Posterior cingulate gyrus (tissue), 11 donors: Measurements from ENCODE around the gene NEK4.
"Not testable (repeated sequence)": the region's sequence is repeated elsewhere in the genome, so short reads cannot be mapped to it uniquely, and the experiment has no call there.

ENCODE experiments used
- DNase-seq, 10 donors: peaks; one replicate each; pipeline versions ENCODE4 v3.0.0 to v3.0.0-alpha.2; 2020 to 2021; ENCODE audit warnings: mixed read lengths in 3 of 10
- intact Hi-C: fragments of 100-400 bp; cut with DNase I; formaldehyde crosslinking; loops from one replicate; pipeline ENCODE4 v1.15.1; 2023

Gene NEK4

DNA sequence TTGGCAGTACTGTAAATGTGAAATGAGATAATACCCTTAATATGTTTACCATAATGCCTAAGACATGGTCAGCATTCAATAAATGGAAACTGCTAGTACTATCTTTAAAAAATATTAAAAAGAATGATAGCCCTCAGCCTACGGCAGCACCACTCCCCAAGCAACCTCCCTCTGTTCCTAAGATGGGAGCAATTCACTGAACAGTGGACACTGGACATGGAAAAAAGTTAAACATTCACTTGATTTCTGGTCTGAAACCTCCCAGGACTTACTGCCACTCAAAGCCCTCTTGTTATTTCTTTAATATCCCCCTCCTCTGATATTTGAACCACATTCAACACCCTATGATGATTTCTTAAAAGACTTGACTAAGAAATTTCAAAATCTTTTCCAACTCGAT lies 27.0 kb downstream of the NEK4 start:
- intact Hi-C loops = loop anchor here (5.0 kb wide), 1 partner anchor 329 kb away; no protein-coding TSS in a partner anchor
- no peak for DNase-seq

DNA sequence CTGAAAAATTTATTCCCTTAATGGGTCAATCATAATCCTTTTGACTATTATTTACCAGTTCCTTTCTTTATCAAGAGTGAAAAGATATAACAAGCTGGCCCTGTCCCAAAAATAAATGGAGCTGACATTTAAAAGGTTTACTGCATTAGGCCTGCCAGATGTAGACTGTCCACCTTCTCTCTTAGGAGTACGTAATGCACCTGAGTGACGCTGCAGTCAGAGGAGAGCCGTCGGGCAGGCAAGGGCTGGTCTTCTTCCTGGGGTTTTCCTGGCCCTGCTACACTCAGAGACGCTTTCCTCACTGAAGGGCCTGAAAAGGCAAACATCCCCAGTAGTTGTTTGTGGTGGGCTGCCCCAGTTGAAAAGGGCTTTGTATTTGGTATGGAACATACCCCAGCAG lies 27.6 kb downstream of the NEK4 start:
- DNase-seq = no peak
- intact Hi-C loops = loop anchor here (5.0 kb wide), 1 partner anchor 329 kb away; no protein-coding TSS in a partner anchor

DNA sequence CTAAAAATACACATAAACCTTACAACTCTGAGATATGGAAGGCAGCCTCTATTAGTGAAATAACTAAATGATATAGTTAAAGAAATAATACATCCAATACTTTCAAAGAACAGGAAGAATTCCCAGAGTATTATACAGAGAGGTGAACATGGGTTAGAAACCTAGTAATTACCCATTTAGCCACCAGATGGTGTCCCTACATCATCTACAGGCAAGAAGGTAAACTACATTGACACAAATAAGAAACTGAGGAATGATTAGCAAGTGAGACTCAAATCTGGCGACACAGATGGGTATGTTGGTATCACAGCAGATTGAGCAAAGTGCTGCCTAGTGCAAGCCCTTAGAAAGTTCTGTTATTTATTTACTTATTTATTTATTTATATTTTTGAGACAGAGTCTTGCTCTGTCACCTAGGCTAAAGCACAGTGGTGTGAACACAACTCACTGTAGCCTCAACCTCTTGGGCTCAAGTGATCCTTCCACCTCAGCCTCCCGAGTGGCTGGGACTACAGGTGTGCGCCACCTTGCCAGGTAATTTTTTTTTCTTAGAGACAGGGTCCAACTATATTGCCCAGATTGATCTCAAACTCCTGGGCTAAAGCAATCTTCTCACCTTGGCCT lies 28.2 kb downstream of the NEK4 start:
- intact Hi-C loops = loop anchor here (5.0 kb wide), 1 partner anchor 330 kb away; no protein-coding TSS in a partner anchor
- DNase-seq = no peak

DNA sequence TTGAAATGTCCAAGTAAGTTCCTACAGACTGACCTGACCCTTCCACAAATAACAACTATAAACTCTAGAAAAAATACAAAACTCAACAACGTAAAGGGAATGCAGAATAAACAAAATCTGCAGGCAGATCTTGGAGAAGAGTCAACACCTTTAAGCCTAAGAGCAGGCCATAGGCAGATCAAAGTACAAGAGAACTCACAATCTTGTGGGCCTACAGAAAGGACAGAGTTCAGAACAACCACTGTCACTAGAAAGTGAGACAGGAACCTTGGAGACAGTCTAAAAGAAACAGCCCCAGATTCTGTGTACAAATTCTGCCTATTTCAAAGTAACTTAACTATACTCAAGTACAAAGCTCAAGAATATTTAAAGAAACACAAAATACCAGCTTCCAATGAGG lies 31.0 kb downstream of the NEK4 start:
- DNase-seq = no peak
- intact Hi-C loops = loop anchor here (5.0 kb wide), 1 partner anchor 333 kb away; no protein-coding TSS in a partner anchor

DNA sequence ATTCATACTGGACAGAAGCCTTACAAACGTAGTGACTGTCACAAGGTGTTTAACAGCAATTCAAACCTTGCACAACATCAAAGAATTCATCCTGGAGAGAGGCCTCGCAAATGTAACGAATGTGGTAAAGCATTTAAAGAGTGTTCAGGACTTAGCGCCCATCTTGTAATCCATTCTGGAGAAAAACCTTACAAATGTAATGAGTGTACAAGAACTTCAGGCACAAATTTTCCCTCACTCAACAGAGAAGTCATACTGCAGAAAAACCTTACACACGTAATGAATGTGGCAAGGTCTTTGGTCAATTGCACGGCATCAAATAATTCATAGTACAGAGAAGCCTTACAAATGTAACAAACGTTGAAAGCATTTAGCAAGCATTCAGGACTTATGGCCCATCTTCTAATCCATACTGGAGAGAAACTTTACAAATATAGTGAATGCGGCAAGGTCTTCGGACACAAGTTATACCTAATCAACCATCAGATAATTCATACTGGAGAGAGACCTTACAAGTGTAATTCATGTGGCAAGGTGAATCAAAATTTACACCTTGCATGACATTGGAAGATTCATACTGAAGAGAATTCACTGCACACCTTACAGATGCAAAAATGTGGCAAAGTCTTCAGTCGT lies 37.4 kb downstream of the NEK4 start:
- intact Hi-C loops = no loop called here
- no peak for DNase-seq

DNA sequence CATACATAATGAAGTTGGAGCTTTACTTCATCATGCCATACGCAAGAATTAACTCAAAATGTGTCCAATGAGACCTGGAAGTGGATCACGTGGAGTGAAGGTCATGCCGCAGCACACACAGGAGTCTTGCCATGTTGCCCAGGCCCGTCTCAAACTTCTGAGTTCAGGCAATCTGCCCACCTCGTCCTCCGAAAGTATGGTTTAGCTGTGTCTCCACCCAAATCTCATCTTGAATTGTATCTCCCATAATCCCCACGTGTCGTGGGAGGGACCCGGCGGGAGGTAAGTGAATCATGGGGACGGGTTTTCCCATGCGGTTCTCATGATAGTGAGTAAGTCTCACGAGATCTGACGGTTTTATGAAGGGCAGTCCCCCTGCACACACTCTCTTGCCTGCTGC lies 39.1 kb downstream of the NEK4 start:
- intact Hi-C loops = no loop called here
- peak in 1 of 10 donors; percentile 37 for DNase-seq

DNA sequence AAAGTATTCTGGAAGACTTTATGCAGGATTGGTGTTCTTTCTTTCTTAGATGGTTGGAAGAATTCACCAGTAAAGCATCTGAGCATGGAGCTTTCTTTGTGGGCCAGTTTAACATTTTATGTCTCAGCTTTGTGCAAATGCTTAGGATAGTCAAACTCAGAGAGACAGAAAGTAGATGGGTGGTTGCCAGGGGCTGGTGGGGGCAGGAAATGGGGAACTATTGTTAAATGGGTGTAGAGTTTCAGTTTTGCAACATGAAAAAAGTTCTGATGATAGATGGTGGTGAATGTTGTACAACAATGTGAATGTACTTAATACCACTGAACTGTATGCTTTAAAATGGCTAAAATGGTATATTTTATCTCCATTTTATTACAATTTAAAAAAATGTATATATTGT lies 40.1 kb downstream of the NEK4 start:
- intact Hi-C loops = no loop called here
- DNase-seq = no peak

DNA sequence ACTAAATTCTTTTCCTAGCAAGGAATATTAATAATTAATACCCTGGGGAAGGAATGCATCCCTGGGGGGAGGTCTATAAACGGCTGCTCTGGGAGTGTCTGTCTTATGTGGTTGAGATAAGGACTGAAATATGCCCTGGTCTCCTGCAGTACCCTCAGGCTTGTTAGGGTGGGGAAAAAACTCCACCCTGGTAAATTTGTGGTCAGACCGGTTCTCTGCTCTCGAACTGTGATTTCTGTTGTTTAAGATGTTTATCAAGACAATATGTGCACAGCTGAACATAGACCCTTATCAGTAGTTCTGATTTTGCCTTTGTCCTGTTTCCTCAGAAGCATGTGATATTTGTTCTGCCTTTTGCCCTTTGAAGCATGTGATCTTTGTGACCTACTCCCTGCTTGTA lies 42.0 kb downstream of the NEK4 start:
- intact Hi-C loops = not testable (repeated sequence)

DNA sequence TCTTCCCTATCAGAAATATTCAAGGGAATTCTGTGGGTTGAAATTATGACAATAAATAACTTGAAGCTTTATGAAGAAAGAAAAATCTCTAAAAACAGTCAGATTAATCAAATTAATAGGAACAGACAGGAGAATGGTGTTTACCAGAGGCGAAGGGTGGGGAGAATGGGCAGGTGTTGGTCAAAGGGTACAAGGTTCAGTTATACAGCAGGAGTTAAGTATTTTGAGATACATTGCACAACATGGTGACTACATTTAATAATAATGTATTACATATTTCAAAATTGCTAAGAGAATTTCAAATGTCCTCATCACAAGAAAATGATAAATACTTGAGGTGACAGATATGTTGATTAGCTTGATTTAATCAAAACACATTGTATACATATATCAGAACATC lies 46.2 kb downstream of the NEK4 start:
- intact Hi-C loops = no loop called here
- no peak for DNase-seq

More for the DNA sequence above, 42.0 kb downstream of the NEK4 start:
- not testable (repeated sequence) for DNase-seq

DNA sequence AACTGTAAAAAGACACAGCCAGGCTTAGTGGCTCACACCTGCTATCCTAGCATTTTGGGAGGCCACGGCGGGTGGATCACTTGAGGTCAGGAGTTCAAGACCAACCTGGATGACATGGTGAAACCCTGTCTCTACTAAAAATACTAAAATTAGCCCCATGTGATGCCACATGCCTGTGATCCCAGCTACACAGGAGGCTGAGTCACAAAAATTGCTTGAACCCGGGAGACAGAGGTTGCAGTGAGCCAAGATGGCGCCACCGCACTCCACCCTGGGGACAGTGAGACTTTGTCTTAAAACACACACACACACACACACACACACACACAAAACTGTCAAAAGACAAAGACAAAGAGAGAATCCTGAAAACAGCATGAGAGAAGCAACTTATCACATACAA lies 46.8 kb downstream of the NEK4 start:
- intact Hi-C loops = no loop called here
- DNase-seq = no peak

DNA sequence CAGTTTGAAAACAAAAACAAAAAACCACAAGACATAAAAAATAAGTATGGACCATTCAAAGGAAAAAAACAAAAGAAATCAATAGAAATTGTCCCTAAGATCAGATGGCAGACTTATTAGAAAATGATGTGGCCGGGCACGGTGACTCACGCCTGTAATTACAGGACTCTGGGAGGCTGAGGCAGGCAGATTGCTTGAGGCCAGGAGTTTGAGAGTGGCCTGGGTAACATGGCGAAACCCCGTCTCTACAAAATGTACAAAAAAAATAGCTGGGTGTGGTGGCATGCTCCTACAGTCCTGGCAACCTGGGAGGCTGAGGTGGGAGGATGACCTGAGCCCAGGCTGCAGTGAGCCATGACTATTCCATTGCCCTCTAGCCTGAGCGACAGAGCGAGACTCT lies 48.2 kb downstream of the NEK4 start:
- no peak for DNase-seq
- intact Hi-C loops = no loop called here

DNA sequence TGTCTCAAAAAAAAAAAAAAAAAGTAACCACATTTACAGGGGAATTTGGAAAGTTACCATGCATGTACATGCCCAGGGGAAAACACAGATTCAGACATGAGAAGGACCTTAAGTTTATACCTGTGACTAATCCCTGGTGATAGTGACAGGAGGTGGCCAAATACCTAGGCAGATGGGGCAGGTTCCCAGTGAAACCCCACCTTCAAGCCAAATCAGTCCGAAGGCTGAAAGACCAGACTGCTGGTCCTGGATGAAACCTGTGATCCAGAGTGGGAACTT lies 49.1 kb downstream of the NEK4 start:
- intact Hi-C loops = no loop called here
- DNase-seq = no peak

DNA sequence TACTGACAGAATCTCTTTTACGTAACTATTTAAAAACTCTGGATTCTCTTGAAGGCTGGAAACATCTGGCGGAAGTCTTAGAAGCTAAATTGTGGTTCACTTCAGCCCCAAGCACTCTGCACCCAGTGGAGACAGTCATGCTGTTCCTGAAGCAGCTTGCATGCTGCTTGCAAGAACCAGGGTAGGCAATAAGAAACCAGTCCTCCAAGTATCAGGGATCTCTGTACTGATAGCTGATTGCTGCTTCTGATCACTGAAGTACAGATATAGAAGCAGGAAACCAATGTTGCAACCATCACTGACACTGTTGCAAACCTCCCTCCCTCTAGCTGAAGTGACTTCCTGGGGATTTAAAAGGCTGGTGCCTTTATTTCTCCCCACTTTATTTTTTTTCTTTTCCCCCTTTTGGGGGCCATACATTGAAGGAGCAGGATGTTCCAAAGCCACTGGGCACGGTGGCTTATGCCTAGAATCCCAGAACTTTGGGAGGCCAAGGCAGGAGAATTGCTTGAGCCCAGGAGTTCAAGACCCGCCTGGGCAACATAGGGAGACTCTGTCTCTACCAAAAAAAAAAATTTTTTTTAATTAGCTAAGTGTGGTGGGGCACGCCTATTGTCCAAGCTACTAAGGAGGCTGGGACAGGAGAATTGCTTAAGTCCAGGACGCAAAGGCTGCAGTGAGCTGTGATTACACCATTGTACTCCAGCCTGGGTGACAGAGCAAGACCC lies 49.6 kb downstream of the NEK4 start:
- intact Hi-C loops = no loop called here
- no peak for DNase-seq

DNA sequence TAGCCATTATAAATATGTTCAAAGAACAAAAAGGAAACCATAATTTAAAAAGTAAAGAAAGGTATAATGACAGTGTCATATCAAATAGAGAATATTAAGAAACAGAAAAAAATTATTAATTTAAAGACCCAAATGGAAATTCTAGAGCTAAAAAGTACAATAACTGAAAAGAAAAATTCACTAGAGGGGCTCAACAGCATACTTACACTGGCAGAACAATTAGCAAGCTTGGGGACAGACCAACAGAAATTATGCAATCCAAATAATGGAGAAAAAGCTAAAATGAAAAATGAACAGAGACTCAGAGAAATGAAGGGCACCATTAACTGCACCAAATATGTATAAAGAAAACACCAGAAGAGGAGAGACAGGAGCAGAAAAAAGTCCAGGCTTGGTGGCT lies 51.1 kb downstream of the NEK4 start:
- intact Hi-C loops = no loop called here
- DNase-seq = no peak

DNA sequence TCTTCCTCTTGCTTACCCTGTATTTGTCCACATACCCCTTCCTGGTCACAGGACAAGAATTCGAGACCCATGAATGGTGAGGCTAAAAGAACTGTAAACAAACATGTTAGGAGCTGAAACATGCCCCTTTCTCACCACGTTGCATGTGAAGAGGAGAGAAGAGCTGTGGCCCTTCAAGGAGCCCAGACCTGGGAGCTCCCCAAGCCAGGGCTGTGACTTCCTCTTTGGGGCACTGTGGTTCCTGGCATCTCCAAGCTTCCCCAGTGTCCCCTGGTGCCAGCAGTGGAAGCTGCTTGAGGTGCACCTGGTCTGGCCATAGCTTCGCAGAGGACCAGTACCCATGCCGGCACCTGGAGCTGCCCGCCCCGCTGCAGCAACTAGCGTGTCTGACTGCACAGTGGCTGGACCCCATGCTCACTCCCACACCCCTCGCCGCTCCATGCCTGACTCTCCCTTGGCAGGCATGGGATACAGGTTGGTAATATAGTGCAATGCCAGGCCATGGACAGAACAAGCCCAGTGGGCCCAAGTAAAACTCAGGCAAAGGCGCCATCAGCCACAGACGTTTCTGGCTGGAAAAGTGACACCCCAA lies 54.9 kb downstream of the NEK4 start:
- intact Hi-C loops = no loop called here
- peak in 1 of 10 donors; percentile 47 for DNase-seq

DNA sequence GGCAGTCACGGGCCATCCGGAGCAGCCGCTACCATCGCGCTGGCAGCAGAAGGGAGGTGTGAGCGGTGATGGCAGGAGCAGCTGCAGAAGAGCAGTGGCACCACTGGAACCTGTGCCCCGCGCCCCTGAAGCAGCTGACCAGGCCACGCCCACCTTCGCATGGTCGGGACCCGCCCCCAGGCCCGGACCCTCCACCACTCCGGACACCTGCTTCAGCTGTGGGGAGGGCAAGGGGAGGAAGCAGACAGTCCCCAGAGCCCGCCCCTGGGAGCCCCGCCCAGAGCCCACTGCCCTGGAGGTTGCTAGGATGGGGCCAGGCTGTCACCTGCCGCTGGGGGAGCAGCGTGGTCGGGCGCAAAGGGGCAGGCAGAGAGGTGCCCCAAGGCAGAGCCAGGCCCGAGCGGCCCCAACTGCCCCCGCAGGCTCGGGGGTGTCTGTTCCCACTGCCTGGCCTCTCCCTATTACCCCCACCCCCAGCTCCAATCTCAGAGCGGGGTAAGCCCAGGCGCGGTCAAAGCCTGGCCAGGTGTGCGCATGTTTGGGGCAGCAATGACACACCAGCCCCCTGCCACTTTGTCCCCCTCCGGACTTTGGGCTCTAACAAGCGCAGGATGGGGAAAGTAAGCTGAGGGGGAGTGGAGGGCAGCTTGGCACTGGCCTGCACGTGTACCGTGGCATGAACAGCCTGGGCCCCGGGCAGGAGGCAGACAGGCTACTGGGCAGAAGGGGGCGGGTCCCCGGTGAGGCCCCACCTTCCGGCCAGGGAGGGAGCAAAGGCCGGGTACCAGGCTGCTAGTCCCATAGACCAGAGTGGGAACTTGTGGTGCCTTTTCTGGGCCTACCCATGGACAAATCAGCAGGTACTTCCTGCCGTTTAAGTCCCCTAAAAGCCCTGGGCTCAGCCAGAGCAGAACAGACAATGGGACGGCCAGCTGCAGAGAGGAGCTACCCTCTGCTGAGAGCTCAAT lies 56.1 kb downstream of the NEK4 start:
- intact Hi-C loops = no loop called here

DNA sequence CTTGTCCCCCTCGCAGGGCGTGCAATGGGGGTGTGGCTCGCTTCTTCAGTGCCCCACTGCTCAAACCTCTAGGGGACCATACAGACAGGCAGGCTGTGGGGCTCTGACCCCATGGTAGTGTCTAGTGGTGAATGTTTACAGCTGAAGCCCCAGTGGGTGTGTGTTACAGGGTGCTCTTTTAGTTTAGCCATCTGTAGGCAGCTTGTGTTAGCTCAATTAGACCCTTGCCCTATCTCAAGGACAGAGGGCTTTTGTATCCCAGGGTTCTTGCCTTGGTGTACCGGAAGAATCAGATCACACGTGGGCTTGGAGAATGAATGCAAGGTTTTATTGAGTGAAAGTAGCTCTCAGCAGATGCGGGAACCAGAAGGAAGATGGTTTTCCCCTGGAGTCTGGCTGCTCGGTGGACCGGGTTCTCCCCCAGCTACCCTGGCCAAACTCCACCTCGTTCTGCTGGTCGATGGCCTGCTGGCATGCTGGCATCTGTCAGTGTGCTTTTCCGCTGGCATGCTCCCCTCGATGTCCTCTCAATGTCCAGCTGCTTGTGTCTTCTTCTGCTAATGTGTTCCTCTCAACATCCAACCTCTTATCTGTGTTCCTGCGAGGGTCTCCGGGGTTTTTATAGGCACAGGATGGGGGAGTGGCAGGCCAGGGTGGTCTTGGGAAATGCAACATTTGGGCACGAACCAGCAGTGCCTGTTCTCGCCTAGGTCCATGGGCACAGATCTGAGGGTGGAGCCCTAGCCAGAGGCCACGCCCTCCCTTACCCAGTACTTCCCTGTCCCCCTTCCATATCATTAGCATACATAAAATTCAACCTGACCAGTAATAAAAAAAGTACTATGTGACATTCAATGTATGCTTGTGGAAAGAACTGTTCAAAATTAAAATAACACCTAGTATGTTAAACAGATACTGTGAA lies 58.2 kb downstream of the NEK4 start:
- intact Hi-C loops = no loop called here
- DNase-seq = peak in 1 of 10 donors; percentile 73

More for the DNA sequence above, 56.1 kb downstream of the NEK4 start:
- peak in 2 of 10 donors; percentile 79 to 85 for DNase-seq

DNA sequence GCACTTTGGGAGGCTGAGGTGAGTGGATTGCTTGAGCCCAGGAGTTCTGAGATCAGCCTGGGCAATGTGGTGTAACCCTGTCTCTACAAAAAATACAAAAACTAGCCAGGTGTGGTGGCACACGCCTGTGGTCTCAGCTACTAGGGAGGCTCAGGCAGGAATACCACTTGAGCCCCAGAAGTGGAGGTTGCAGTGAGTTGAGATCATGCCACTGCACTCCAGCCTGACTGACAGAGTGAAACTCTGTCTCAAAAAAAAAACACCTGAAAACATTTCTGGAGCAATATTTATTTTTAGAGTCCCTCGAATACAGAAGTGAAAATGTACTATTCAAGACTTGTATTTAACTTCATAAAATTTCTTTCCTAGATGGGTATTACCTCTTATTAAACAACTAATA lies 60.2 kb downstream of the NEK4 start:
- intact Hi-C loops = no loop called here

DNA sequence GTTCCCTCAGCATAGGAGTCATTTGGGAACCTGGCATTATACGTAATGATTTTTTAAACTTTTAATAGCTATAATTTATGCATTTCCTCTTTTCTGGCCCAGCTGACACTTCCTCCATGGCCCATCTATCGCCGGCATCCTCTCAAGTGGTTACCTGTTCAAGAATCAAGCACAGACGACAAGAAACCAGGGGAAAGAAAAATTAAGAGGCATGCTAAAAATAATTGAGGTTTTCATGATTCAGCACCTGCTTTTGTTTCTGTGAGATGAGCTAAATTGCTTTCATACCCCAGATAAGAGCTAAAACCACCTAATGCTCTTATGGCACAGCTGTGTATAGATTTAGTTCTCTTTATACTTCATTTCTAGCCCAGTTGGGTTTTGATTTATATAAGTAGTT lies 63.2 kb downstream of the NEK4 start:
- intact Hi-C loops = no loop called here
- no peak for DNase-seq

More for the DNA sequence above, 60.2 kb downstream of the NEK4 start:
- DNase-seq = no peak
